Epidermal melanocyte (primary cell): ENCODE measurements around the gene CD37.
A peak's percentile ranks its signal among the peaks of the same experiment; 100 is the strongest.
"Not testable (repeated sequence)": the region's sequence is repeated elsewhere in the genome, so short reads cannot be mapped to it uniquely, and the experiment has no call there.

Experiments used
- DNase-seq: peaks from one replicate; pipeline ENCODE4 v3.0.0; 2011; ENCODE audit warnings: low spot score; ENCODE audit not compliant: insufficient read length

CD37 gene

GRCh38 chr19:49335071-49335783 is at the start of gene CD37:
CD37 (plus strand) TSS chr19:49335406; CDS start chr19:49335541, 135 bp downstream.
- no peak for DNase-seq

- no peak for DNase-seq
These were observed 48.0 kb upstream of the CD37 start for GRCh38 chr19:49287141-49287770.

- not testable (repeated sequence) for DNase-seq
These were observed 47.0 kb upstream of the CD37 start for GRCh38 chr19:49288205-49288604.

- not testable (repeated sequence) for DNase-seq
These were observed 45.9 kb upstream of the CD37 start for GRCh38 chr19:49289286-49289685.

GRCh38 chr19:49290517-49290916 is 44.7 kb upstream of the CD37 start:
- DNase-seq, result no peak

GRCh38 chr19:49294401-49294800 is 40.8 kb upstream of the CD37 start:
- DNase-seq, result no peak

- no peak for DNase-seq
These were observed 39.9 kb upstream of the CD37 start for GRCh38 chr19:49295208-49295880.

- DNase-seq, result no peak
These were observed 37.8 kb upstream of the CD37 start for GRCh38 chr19:49297403-49297802.

- not testable (repeated sequence) for DNase-seq
These were observed 36.6 kb upstream of the CD37 start for GRCh38 chr19:49298653-49299052.

- DNase-seq, result peak; percentile 32
These were observed 33.9 kb upstream of the CD37 start for GRCh38 chr19:49301165-49301865.

- DNase-seq, result no peak
These were observed 33.3 kb upstream of the CD37 start for GRCh38 chr19:49301866-49302252.

- not testable (repeated sequence) for DNase-seq
These were observed 28.5 kb upstream of the CD37 start for GRCh38 chr19:49306734-49307133.

GRCh38 chr19:49309087-49309486 is 26.1 kb upstream of the CD37 start:
- DNase-seq, result no peak

- no peak for DNase-seq
These were observed 20.1 kb upstream of the CD37 start for GRCh38 chr19:49315111-49315510.

GRCh38 chr19:49316284-49316683 is 18.9 kb upstream of the CD37 start:
- DNase-seq, result no peak

- no peak for DNase-seq
These were observed 16.9 kb upstream of the CD37 start for GRCh38 chr19:49318296-49318695.

GRCh38 chr19:49324801-49325576 is 10.2 kb upstream of the CD37 start, which contains the start of gene SLC6A16:
SLC6A16 (minus strand) TSS chr19:49325191; CDS start chr19:49311347, 13,844 bp downstream.
- no peak for DNase-seq

GRCh38 chr19:49325756-49326155 is 9.4 kb upstream of the CD37 start:
- not testable (repeated sequence) for DNase-seq

- no peak for DNase-seq
These were observed 9.0 kb upstream of the CD37 start for GRCh38 chr19:49326165-49326704.

GRCh38 chr19:49327878-49328544 is 7.2 kb upstream of the CD37 start:
- DNase-seq, result no peak
